HT-29 (cell line): ENCODE results near the gene KDM3B. TPM values are rescaled to one million over a fixed set of nuclear protein-coding genes. Genes with fewer than 3 reads are reported as not detected.

Experiments used
- DNase-seq: peaks from one replicate; pipeline ENCODE4 v3.0.0-alpha.2; 2015; ENCODE audit warnings: low spot score
- total RNA-seq: library from RNA; depleted of rRNA; stranded (reverse); fragments of >200 nt; shearing (Covaris generic); gene quantifications from 2 replicates; pipeline ENCODE4 v1.2.3, GENCODE V29; 2014

Gene KDM3B
- total RNA-seq, 1 experiment from 2014 or later = 34.9 TPM

GRCh38 chr5:138450971-138451370, 98.5 kb downstream of the KDM3B start:
- DNase-seq = no peak

- DNase-seq = no peak
Observed at GRCh38 chr5:138452720-138453119, 100.2 kb downstream of the KDM3B start.

GRCh38 chr5:138453590-138453989, 101.1 kb downstream of the KDM3B start:
- no peak for DNase-seq

- DNase-seq = no peak
Observed at GRCh38 chr5:138454121-138454520, 101.6 kb downstream of the KDM3B start.

- no peak for DNase-seq
Observed at GRCh38 chr5:138455232-138455930, 102.9 kb downstream of the KDM3B start.

- DNase-seq = no peak
Observed at GRCh38 chr5:138457531-138458275, 105.2 kb downstream of the KDM3B start.

- DNase-seq = no peak
Observed at GRCh38 chr5:138458384-138458783, 105.9 kb downstream of the KDM3B start.

GRCh38 chr5:138458856-138459255, 106.4 kb downstream of the KDM3B start:
- no peak for DNase-seq

GRCh38 chr5:138459311-138459933, 106.9 kb downstream of the KDM3B start:
- DNase-seq = no peak

GRCh38 chr5:138460032-138460693, 107.7 kb downstream of the KDM3B start:
- DNase-seq = no peak

GRCh38 chr5:138461343-138462125, 109.0 kb downstream of the KDM3B start:
- DNase-seq = no peak

GRCh38 chr5:138463419-138464007, 111.0 kb downstream of the KDM3B start:
- DNase-seq = no peak

GRCh38 chr5:138464008-138464387, 111.5 kb downstream of the KDM3B start:
- peak; percentile 94 for DNase-seq

GRCh38 chr5:138464388-138465260, 112.1 kb downstream of the KDM3B start:
- DNase-seq = peak; percentile 97

- DNase-seq = peak; percentile 93
Observed at GRCh38 chr5:138465261-138466124, 113.0 kb downstream of the KDM3B start, which contains the start of gene EGR1. Gene EGR1, plus strand, starts transcription at chr5:138465479. Its CDS starts 283 bp downstream, at chr5:138465762.

GRCh38 chr5:138466125-138466899, 113.8 kb downstream of the KDM3B start:
- DNase-seq = peak; percentile 42

- DNase-seq = no peak
Observed at GRCh38 chr5:138466900-138467710, 114.6 kb downstream of the KDM3B start.
